Stimulated activated CD8-positive, alpha-beta memory T cell treated with anti-CD3 and anti-CD28 coated beads, Interleukin-12 subunit alpha, Interleukin-12 subunit beta, amount 100 ng/mL, for 1 hour (primary cell): ENCODE results near the gene CHD1.

ENCODE experiments used
- DNase-seq: peaks from one replicate; pipeline ENCODE4 v3.0.0-alpha.2; 2020; ENCODE audit warnings: low read depth

CHD1 gene

DNA sequence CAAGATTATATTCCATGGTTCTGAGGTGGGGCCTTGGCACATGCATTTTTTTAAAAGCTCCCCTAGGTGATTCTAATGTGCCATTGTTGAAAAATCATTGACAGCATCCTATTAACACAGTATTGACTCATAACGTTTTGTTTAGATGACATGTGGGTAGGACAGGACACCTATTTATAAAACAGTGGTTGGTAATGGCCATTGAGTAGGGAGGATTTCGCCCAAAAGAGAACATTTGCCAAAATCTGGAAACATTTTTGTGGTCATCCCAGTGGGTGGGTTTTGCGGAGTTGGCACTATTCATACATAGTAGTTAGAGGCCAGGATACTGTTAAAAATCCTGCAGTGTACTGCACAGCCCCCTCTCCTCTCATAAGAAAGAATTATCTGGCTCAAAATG, 6.4 kb upstream of the CHD1 start:
- no peak for DNase-seq

DNA sequence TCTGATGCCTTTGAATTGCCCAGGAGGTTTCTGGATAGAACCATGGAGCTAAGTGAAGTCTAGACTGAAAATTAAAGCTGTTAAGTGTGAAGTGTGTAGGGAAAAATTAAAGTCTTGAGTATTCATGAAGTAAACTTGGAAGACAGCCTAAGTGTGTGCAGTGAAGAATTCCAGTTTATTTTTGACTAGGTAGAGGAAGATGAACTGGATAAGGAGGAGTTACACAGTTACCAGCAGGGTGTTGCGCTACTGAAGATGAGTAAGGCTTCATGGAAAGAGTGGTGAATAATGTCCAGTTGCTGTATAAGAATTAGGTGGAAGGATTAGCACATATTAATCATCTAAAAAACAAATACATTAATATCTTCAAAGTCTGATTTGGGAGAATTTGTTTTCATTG, 5.7 kb upstream of the CHD1 start:
- DNase-seq, result no peak

DNA sequence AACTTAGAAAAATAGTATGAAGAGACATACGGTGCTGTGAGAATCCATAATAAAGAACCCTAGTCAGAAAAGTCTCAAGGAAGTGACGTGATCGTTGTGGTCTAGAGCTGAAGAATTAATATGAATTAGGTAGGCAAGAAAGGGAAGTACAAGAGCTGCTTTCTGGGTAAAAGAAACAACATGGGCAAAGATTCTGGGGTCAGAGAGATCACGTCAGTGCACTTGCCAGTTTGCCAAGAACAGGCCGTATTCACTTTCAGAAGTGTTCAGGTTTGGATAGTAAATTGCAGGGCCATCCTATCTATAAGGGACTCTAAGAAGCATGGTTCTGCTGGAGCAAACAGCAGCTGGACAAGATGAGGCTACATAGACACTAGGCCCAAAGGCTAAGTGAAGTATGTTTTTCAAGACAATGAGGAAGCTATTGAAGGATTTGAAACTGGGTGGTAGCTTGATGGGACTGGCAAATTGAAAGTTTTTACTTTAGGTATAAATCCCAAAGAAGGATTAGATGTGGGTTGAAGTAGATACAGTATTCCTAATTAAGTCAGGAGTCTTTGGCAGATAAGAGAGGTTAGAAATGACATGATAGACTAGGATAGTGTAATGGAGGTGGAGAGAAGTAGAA, 4.8 kb upstream of the CHD1 start:
- DNase-seq, result no peak

DNA sequence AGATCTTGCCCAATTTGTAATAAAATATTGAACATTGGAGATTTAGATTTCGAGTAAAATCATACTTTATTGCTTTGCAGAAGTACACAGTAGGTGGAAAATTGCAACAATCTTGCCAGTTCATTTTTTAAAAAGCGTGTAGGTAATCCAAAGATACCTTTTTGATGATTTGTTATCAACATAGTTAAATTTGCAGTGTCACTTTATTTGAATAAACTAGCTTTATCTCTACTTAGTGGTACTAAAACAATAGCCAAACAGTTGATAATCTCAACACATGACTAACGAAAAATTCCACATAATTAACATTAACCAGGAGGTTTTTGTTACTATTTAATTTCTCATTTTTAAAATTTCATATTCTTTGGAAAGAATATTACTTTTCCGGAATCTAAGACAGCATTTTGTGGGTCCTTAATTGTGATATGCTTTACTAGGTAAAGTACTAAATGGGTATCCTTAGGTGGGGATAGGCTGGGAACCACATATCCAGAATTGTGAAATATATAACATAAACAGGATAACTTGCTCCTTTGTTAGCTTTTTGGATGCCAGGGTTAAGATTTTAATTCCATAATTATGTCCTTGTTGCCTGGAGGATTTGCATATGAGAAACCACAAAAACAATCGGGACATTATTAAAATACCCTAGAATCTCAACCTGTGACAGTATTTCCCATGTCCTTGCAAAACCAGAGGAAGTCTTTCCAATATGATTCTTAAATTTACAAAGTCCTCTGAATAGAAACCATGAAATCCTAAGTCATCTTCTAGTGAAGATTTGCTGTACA, 2.4 kb upstream of the CHD1 start:
- no peak for DNase-seq

DNA sequence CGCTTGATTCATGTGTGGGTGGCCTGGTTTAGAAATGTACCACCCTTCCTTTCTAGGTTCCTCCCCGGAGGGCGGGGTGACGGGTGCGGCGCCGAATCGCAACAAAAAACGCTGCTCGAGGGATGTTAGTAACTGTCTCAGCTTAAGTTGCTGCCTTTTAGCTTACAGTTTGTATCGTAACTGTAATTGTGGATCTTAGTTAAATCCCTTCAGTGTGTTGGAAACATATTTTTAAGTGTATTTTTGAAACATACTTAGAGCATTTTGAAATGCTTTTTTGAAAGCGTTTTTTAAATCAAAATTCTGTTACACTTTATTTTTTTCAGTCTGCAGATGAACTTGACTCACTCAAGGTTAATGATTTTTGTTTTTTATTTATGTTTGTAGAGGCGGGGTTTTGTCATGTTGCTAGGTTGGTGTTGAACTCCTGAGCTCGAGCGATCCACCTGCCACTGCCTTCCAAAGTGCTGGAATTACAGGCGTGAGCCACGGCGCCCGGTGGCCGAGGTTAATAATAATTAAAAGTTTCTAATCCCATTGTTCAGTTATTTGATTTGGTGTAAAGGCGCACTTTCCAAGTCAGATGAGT, 997 bp upstream of the CHD1 start:
- DNase-seq, result no peak

DNA sequence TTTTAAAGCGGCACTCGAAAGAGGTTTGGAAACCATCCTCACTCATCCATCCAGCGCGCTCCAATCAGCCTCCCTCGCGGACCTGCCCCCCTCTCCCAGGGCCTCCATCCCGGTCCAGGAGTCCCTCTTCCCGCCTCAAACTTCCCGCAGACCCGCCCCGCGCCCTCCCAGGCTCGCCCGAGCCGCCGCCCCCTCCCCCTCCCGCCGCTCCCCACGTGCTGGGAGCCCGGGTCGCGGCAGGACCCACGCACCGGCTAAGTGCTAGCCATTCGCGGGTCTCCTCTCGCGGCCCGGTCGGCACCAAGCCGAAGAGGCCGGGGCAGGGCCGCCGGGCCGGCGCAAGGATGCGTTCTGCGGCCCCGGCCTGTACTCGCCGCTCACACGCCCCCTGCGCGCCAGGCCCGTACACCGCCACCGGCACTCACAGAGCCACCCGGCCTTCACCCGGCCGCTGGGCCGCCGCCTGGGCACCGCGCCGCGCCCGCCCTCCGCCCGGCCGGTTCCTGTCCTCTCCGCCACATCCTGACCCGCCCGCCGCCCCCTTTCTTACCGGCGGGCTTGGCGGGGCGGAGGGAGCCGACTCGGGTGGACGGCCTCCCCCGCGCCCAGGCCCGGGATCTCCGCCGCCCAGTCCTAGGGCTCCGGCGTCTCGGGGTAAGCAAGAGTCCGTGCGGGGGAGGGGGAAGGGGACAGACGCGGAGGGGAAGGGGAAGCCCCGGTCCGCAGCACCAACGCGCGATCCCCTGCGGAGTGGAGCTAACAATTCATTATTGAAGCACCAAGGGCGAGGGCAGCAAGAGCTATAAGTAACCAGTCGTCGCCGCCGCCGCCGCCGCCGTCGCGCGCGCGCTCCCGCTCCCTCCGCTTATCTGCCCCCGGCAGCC, 576 bp downstream of the CHD1 start:
- no peak for DNase-seq

DNA sequence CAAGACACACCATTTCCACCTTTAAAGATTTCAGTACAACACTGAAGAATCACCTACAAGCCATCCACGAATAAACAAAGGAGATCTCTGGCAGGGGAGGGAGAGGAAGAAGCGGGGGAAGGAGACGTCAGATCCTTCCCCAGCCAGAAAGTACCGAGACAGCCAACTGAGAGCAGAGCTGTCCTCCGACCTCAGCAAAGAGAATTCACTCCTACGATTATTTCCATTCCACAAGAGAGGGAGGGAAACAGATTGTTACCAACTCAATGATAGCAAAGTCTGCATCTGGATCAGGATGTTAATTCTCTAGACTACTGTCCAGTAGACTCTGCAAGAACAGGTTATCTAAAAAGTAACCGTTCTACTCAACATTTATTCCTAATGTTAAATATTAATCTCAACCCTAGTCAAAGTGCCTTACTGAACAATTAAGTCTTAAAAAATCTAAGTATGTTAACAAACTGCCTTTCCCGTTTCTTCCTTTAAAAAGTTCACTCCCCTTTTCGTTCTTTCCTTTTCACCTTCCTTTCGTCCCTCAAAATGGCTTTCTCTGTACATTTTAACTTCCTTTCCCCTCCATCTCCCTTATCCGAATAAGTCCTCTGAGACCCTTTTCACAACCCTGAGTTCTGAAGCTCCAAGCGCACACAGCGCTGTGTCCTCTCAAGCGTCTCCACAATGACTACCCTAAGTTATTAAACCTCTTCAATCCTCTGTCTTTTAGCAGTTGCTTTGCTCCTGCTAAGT, 1.4 kb downstream of the CHD1 start:
- peak; percentile 39 for DNase-seq

DNA sequence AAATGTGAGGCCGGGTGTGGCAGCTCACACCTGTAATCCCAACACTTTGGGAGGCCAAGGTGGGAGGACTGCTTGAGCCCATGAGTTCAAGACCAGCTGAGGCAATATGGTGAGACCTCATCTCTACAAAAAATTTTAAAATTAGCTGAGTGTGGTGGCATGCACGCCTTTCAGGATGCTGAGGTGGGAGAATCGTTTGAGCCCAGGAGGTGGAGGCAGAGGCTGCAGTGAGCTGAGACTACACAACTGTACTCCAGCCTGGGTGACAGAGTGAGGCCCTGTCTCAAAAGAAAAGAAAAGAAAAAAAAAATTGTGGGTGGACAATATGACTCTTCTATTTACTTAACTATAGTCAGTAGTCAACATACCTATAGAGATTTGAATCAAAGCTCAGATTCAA, 4.8 kb downstream of the CHD1 start:
- DNase-seq, result no peak

DNA sequence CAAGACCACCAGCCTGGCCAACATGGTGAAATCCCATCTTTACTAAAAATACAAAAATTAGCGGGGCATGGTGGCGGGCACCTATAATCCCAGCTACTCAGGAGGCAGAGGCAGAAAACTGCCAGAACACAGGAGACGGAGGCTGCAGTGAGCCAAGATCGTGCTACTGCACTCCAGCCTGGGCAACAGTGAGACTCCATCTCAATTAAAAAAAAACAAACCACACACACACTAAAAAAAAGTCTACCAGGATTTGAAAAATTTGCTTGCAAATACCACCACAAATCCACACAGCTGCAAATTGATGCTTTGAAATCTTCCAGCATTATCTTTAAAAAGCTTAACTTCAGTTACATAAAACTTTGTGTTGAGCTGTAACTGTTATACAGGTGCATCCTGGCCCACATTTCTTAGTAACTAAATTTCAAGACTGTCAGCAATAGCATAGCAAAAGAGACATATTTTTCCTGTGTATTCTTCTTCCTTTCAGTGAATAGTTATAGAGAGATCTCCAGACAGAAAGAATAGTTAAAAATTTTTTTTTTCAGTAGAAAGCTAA, 6.8 kb downstream of the CHD1 start:
- DNase-seq, result no peak

DNA sequence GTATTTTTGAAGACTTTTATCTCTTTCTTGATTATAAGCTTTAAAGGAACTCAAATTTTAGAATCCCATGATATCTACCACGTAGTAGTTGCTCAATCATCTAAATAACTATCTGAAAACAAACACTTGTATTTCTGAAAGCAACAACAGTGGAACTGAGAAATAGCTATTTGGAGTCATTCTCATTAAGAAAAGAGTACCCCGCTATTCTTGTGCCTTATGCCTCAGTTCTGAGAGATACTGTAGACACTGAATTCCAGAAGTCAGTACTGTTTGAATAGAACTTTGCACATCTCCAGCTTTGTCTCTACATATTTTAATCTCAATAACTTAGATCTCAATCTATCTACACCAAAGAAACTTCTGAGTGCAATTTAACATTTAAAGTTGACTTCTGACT, 11.4 kb downstream of the CHD1 start:
- no peak for DNase-seq

DNA sequence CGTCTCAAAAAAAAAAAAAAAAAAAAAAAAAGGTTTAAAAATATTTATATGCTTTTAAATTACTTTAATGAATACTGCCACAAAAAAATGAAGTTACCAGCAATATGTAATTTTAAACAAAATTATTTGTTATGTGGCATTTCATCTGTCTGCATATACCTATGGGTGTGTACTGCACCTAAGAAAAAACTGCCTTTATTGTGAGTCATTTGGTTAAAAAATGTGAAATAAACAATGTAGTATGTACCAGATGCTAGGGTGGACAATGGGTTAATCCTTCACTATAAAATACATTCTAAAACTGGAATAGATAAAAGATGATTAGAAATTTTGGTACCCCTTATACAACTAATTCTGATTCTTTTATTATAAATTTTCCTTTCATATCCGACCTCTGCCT, 12.3 kb downstream of the CHD1 start:
- no peak for DNase-seq

DNA sequence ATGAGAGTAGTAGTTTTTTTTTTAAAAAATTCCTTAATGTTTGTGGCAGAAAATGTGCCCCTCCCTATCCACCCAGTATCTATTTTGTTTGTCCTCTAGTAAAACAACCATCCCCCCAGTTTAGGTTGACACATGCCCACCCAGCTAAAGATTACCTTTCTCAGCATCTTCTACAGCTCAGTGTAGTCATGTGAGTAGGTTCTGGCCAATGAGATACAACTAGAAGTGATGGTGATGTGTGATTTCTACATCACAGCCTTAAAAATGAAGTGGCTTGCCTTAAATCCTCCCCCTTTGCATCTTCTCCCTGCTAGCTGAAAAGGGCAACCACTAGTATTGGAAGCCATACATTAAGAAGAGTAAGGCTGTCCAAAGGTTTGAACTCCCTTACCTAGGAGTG, 14.9 kb downstream of the CHD1 start:
- DNase-seq, result no peak

DNA sequence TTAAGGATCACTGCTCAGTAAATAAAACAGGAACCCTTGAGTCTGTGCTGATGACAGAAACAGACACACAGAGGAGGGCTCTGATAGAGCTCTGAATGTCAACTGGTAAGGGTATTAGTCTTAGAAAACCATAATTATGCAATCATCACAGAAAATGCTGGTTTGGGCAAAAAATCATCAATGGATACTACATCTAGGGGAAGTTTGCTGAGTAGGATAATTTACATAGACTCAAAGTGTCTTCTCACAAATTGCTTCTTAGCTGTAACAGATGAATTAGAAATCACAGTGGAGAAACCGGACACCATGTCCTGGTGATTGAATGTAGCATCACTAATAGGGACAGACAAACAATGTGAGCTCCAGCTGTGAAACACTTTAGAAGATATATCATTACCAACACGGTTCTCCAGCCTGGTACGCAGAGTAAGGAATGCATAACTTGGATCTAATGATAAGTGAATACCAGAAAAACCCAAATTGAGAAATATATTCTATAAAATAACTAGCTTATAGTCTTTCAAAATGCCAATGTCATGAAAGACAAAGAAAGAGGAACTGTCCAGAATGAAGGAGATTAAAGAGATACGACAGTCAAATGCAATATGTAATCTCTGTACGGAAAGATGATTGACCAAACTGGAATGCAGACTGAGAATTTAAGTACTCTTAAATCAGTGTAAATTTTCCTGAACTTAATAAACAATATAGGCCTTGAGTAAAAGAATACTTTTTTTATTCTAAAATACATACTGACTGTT, 17.3 kb downstream of the CHD1 start:
- no peak for DNase-seq

DNA sequence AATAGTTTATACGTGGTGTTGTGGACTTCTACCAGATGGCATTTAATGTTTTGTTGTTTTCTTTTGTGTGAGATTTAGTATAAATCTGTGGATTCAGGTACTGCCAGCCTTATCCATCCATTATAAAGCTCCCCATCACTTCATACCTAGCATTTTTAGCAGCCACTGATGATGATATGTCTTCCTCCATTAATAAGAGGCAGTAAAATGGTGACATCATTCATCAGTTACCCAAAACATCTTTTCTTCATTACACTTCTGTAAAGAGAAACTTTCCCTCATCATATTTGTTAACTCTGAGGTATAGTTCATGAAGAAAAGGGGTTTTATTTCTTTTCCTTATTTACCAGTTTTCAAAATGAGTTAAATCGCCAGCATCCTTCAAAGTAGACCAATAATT, 19.4 kb downstream of the CHD1 start:
- no peak for DNase-seq

DNA sequence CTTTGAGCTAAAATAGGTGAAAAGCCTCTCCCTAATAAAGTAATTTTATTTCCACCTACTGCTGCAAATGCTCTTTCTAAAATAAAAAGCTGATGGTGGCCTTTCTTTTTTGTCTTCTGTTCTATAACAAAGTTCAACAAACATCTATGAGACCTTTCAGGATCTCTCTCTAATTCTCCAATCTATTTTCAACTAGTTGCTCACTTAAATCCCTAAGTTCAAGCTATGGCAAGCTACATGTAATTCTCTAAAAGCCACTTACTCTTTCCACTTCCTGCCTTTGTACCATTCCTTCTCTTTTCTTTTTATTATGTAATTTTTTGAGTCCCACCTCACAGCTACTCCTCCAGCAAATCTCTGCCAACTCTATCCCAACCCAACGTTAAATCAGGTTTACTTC, 20.9 kb downstream of the CHD1 start:
- DNase-seq, result no peak

DNA sequence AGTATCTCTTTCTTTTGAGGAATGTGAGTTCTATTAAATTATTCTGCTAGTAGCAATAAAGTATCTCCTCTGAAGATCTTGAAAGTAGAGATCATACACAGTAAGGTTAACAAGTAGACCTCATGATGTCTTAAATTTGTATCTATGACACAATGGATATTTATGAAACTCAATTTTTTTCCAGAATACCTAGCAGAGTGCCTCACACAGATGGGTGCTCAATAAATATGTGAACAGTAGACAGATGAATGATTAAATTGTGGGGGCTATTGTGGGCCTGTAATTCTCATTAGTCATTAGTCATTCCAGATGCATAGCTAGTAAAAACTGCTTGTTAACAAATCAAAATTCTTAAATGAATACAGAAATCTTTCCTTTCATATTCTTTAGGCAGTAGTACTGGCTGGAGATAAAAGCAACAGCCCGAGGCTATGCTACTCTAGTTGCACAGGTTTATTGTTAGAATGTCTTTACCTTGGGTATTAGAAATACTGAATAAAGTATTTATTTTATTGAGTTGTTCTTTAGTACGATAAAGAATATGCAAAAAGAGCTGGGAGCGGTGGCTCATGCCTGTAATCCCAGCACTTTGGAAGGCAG, 22.0 kb downstream of the CHD1 start:
- no peak for DNase-seq

DNA sequence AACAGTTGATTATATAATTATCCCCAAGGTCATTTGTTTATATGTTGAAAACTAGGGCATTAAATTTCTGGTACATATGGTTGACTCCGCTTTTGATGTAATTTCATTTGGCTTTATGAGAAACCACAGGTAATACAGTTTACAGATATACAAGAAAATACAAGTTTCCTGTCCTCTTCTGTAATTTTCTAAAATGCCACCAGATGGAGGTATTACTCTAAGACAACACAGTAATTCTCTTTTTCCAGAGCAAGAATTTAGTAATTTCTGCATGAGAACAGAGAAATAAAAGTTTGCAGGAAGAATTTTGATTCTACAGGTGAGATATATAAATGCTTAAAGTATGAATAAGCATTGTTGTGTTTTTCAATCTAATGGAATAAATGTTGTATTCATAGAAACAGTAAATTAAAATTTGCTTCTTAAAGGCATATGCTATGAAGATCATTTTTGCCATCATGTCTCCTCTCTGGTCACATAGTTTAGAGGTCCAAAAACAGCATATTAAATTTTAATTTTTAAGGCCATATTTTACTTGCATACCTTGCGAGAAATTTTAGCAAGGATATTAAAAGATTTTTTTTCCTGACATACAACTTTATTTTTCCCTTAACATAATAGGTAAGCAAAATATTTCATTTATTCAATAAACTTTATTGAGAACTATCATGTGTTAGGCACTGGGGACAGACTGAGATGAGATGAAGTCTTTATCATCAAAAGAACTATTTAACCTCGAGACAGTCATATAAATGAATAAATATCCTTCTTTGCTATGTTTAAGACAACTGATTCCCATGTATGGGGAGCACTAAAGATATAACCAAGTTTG, 22.7 kb downstream of the CHD1 start:
- DNase-seq, result no peak

DNA sequence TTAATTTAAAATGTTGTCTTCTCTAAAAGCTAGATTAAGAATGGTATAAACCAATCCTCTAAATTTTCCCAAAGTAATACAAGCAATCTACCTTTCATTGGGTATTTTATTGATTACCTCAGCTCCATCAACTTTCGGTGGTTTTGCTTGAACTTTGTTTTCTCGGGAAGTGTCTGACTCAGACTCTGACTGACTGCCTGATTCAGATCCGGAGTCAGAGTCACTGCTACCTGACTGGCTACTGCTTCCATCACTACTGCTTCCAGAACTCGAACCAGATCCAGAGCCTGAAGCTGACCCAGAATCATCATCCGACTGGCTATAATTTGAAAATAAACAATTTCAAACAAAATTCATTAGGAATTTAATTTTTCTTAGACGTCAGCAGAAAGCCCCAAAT, 24.0 kb downstream of the CHD1 start:
- DNase-seq, result no peak

DNA sequence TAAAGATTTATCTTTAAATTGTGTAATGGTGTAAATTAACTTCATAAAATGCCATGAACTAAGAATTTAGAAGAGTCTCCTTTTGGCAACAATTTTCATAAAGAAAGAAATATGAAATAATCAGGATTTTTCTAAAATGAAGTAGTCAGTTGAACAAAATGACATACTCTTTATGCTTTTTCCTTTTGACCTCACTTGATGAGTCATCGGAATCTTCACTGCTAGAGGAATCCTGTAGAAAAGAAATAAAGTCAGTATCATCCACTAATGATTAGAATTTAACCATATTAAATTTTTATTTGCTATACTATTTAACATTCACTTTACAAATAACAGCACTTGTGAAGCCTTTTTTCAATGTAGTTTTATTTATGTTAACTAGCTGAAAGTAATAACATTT, 26.1 kb downstream of the CHD1 start:
- no peak for DNase-seq

DNA sequence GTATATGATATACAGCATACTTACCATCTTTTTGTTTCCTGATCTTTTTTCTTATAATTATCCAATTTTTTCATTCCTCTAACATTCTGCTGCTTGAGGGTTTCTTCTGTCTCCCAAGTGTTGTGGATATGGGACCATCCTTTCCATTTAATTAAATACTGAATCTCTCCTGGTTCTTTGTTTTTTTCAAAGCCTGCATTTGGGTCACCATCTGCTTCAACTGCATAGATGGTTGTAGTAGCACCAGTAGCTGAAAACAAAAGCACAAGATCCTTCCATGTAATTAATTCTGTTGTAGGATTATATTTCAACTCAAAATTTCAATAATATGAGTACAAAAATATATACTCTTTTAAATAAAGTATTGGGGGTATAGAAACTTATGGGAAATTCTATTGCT, 29.4 kb downstream of the CHD1 start:
- DNase-seq, result no peak
